ENCODE results near the gene DUS2. TPM values are rescaled to one million over a fixed set of nuclear protein-coding genes. Genes with fewer than 3 reads are reported as not detected.
"Not testable (repeated sequence)": the region's sequence is repeated elsewhere in the genome, so short reads cannot be mapped to it uniquely, and the experiment has no call there.

DUS2 gene
- total and polyA plus RNA-seq, 9 of the 15 experiments (the other 6 are each of a cell fraction or from before 2014, with no cell fraction given) = 5.8 to 22.5 (median 20.6) TPM

GRCh38 chr16:68105611-68106010 is 82.5 kb downstream of the DUS2 start:
- Histone ChIP-seq H4K20me1 (replicated peaks; ENCODE audit: control insufficient read depth, insufficient read depth, low read length) (no peaks in the 10 kb centered on the region), H3K4me3 (no peak overlapping the region), H3K9ac (ENCODE audit: insufficient read depth in 1 of 2, low read depth in 2 of 2, low read length in 2 of 2) (no peak overlapping the region), H3K79me2 (ENCODE audit: control insufficient read depth, insufficient read depth, low read length) (peaks cover 96% of the 10 kb centered on the region), H2AFZ (ENCODE audit: low read depth, low read length) (no peak overlapping the region), H3K27ac (ENCODE audit: extremely low read depth, low read depth, low read length) (no peak overlapping the region), H3K4me1 (replicated peaks in 1 of 2; ENCODE audit: control insufficient read depth in 2 of 2, insufficient read depth in 2 of 2, low read length in 2 of 2) (no peaks in the 10 kb centered on the region), H3K27me3 (ENCODE audit: control insufficient read depth in 2 of 2, insufficient read depth in 2 of 2, low read length in 2 of 2) (no peaks in the 10 kb centered on the region), H3K9me3 (replicated peaks; ENCODE audit: control insufficient read depth, insufficient read depth, low read depth, low read length) (peaks cover 2% of the 10 kb centered on the region; the same call in 1 of the 2 replicates), H3K9me1 (ENCODE audit: control insufficient read depth, insufficient read depth, low read length) (no peaks in the 10 kb centered on the region), H3K36me3 (ENCODE audit: control insufficient read depth, insufficient read depth, low read length) (peaks cover 2% of the 10 kb centered on the region; the same call in 2 of the 3 replicates), H3K4me2 (ENCODE audit: insufficient read depth, low read length) (no peak overlapping the region)
- DNase-seq (ENCODE audit: extremely low read depth in 1 of 4, low spot score in 3 of 4) (no peak), FAIRE-seq (no peak), ATAC-seq (no peak)
- in situ Hi-C loops (cut with MboI) (no loop called here), intact Hi-C loops (cut with micrococcal nuclease) (no loop called here)
- BruUV-seq (replicated peaks) = no TSS peak
- WGBS (ENCODE audit: insufficient coverage, low coverage, missing lambda C conversion rate) = 86% methylated on average over 3 of the region's 3 CpGs
- CTCF ChIA-PET (ENCODE audit: low intra/inter-chr PET ratio) = no interaction called here
- POLR2A ChIA-PET = no interaction called here
- TF ChIP-seq ZNF395 (CRISPR knock-in tag; IDR thresholded peaks at IDR 0.05) = no peak
- TF ChIP-seq ZNF444 (CRISPR knock-in tag; IDR thresholded peaks at IDR 0.05) = no peak
- no peak for TF ChIP-seq SETDB1 (IDR thresholded peaks at IDR 0.05; ENCODE audit: low read length)
- no peak for TF ChIP-seq KLF1 (tag; IDR thresholded peaks at IDR 0.05)
- no peak for TF ChIP-seq CHCHD3 (CRISPR knock-in tag; IDR thresholded peaks at IDR 0.05)
- TF ChIP-seq STAG1 (CRISPR knock-in tag; IDR thresholded peaks at IDR 0.05; ENCODE audit: borderline replicate concordance) = no peak
- no peak for TF ChIP-seq WHSC1 (IDR thresholded peaks at IDR 0.05; ENCODE audit: low read length)
- TF ChIP-seq CCNT2 (IDR thresholded peaks at IDR 0.05; ENCODE audit: borderline replicate concordance, extremely low read depth, insufficient read length, low read depth, low read length) = no peak
- no peak for TF ChIP-seq ZNF551 (CRISPR knock-in tag; IDR thresholded peaks at IDR 0.05)
- no peak for TF ChIP-seq ZFX (CRISPR knock-in tag; IDR thresholded peaks at IDR 0.05)

GRCh38 chr16:68107230-68107928 is 84.3 kb downstream of the DUS2 start:
- POLR2A ChIA-PET; intact Hi-C loops (cut with micrococcal nuclease); FAIRE-seq; H4K20me1 ChIP-seq (replicated peaks; ENCODE audit: control insufficient read depth, insufficient read depth, low read length); H3K9me1 ChIP-seq (ENCODE audit: control insufficient read depth, insufficient read depth, low read length); ATAC-seq; DNase-seq (ENCODE audit: extremely low read depth in 1 of 4, low spot score in 3 of 4); H3K4me3 ChIP-seq; H3K36me3 ChIP-seq (ENCODE audit: control insufficient read depth, insufficient read depth, low read length); BruUV-seq (replicated peaks); H3K27me3 ChIP-seq (ENCODE audit: control insufficient read depth in 2 of 2, insufficient read depth in 2 of 2, low read length in 2 of 2); H3K9me3 ChIP-seq (replicated peaks; ENCODE audit: control insufficient read depth, insufficient read depth, low read depth, low read length); H2AFZ ChIP-seq (ENCODE audit: low read depth, low read length); H3K4me1 ChIP-seq (replicated peaks in 1 of 2; ENCODE audit: control insufficient read depth in 2 of 2, insufficient read depth in 2 of 2, low read length in 2 of 2); H3K27ac ChIP-seq (ENCODE audit: extremely low read depth, low read depth, low read length); H3K4me2 ChIP-seq (ENCODE audit: insufficient read depth, low read length); H3K9ac ChIP-seq (ENCODE audit: insufficient read depth in 1 of 2, low read depth in 2 of 2, low read length in 2 of 2); CTCF ChIA-PET (ENCODE audit: low intra/inter-chr PET ratio); in situ Hi-C loops (cut with MboI): not testable (repeated sequence)
- peaks cover 97% of the 10 kb centered on the region for H3K79me2 ChIP-seq (ENCODE audit: control insufficient read depth, insufficient read depth, low read length)
- 84% methylated on average over 9 of the region's 9 CpGs for WGBS (ENCODE audit: insufficient coverage, low coverage, missing lambda C conversion rate)
